CD8-positive, alpha-beta memory T cell (primary cell): ENCODE results near the gene MAST4. TPM values are rescaled to one million over a fixed set of nuclear protein-coding genes. Genes with fewer than 3 reads are reported as not detected.

ENCODE experiments used
- CTCF ChIA-PET: fragments of 350-600 bp; sonication (Branson Sonifier 250); formaldehyde crosslinking; loops from one replicate; lab custom pipeline; 2021; ENCODE audit warnings: antibody characterized with exemption; lab: Charles Lee
- POLR2A ChIA-PET: fragments of 350-600 bp; sonication (Branson Sonifier 250); formaldehyde crosslinking; loops from one replicate; lab custom pipeline; 2021; ENCODE audit warnings: antibody characterized with exemption; lab: Charles Lee
- DNase-seq, 5 donors: peaks; one replicate each; pipeline versions ENCODE4 v3.0.0 to v3.0.0-alpha.2; 2020 to 2022; ENCODE audit warnings: mixed read lengths in 1 of 5
- H3K27ac ChIP-seq: one replicate; pipeline ENCODE4 v1.7.0; 2013; ENCODE audit warnings: low read depth, mild to moderate bottlenecking, low read length, moderate library complexity
- H3K27me3 ChIP-seq: 2 replicates; pipeline ENCODE4 v1.7.0; 2013; ENCODE audit warnings: low read length, mild to moderate bottlenecking; ENCODE audit not compliant: insufficient read depth, poor library complexity, severe bottlenecking
- H3K36me3 ChIP-seq: 2 replicates; pipeline ENCODE4 v1.7.0; 2013; ENCODE audit warnings: mild to moderate bottlenecking, low read length, moderate library complexity; ENCODE audit not compliant: insufficient read depth
- H3K4me1 ChIP-seq: 2 replicates; pipeline ENCODE4 v1.7.0; 2013; ENCODE audit warnings: mild to moderate bottlenecking, low read length, moderate library complexity; ENCODE audit not compliant: insufficient read depth
- H3K4me3 ChIP-seq: 2 replicates; pipeline ENCODE4 v1.7.0; 2013; ENCODE audit warnings: mild to moderate bottlenecking, low read length
- H3K9me3 ChIP-seq: 2 replicates; pipeline ENCODE4 v1.7.0; 2013; ENCODE audit warnings: mild to moderate bottlenecking, low read length
- H3K27ac Mint-ChIP-seq, 8 donors: one replicate each; pipeline ENCODE4 v1.8.0; 2020 to 2021; ENCODE audit warnings: mixed read lengths in 8 of 8, mild to moderate bottlenecking in 6 of 8, inconsistent platforms in 3 of 8, moderate library complexity in 3 of 8
- H3K27me3 Mint-ChIP-seq, 2 donors: one replicate each; pipeline ENCODE4 v1.8.0; 2020 to 2021; ENCODE audit warnings: mixed read lengths in 2 of 2, mild to moderate bottlenecking in 1 of 2, moderate library complexity in 1 of 2
- H3K36me3 Mint-ChIP-seq, 3 donors: one replicate each; pipeline ENCODE4 v1.8.0; 2020 to 2021; ENCODE audit warnings: mixed read lengths in 3 of 3, inconsistent platforms in 1 of 3, mild to moderate bottlenecking in 1 of 3
- H3K4me1 Mint-ChIP-seq, 3 donors: one replicate each; pipeline ENCODE4 v1.8.0; 2020 to 2021; ENCODE audit warnings: mixed read lengths in 3 of 3, inconsistent platforms in 1 of 3, mild to moderate bottlenecking in 1 of 3
- H3K4me3 Mint-ChIP-seq, 7 donors: one replicate each; pipeline ENCODE4 v1.8.0; 2020 to 2021; ENCODE audit warnings: mixed read lengths in 7 of 7, mild to moderate bottlenecking in 6 of 7, moderate library complexity in 4 of 7, inconsistent platforms in 2 of 7
- H3K9me3 Mint-ChIP-seq, 5 donors: one replicate each; pipeline ENCODE4 v1.8.0; 2020 to 2022; ENCODE audit warnings: mixed read lengths in 5 of 5, mild to moderate bottlenecking in 3 of 5, moderate library complexity in 2 of 5, inconsistent platforms in 1 of 5
- polyA plus RNA-seq: library from polyadenylated mRNA; unstranded; fragments of 300-500 nt; fragmentation: Illumina TruSeq; gene quantifications from one replicate; pipeline ENCODE4 v1.2.3, GENCODE V29; 2021
- total RNA-seq, 2 experiments: library from RNA; stranded (reverse); gene quantifications; one replicate each; pipeline ENCODE4 v1.2.3, GENCODE V29; 2021

The MAST4 gene
- total and polyA plus RNA-seq, 3 experiments from 2014 or later, result 5.0 to 7.2 (median 6.5) TPM

DNA sequence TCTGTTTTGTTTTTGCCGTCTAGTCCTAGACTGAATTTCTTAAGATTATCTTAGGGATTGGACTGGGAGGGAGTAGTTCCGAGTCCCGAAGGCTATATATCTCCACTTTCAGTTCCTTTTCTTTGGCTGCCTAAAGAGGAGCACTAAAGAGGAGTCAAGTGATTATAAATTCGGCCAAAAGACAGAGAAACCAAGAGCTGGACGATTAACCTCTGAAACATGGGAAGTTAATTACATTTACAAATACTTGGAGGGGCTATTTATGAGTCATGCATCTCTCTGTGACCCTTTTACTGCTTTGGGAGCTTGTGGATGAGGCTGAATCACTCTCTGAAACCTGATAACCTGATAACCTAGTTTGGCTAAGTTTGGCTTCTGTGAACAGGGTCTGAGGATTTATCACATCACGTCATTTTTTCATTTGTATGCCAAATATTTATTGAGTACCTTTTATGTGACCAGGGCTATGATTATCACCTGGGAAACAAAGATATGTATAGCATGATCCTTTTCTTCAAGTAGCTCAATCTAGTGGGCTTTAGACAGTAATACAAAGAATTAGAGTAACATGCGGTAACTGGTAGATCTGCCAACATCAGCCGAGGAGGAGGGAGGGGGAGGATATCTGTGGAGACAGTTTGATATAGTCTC lies 419.5 kb downstream of the MAST4 start:
- POLR2A ChIA-PET, result no interaction called here

DNA sequence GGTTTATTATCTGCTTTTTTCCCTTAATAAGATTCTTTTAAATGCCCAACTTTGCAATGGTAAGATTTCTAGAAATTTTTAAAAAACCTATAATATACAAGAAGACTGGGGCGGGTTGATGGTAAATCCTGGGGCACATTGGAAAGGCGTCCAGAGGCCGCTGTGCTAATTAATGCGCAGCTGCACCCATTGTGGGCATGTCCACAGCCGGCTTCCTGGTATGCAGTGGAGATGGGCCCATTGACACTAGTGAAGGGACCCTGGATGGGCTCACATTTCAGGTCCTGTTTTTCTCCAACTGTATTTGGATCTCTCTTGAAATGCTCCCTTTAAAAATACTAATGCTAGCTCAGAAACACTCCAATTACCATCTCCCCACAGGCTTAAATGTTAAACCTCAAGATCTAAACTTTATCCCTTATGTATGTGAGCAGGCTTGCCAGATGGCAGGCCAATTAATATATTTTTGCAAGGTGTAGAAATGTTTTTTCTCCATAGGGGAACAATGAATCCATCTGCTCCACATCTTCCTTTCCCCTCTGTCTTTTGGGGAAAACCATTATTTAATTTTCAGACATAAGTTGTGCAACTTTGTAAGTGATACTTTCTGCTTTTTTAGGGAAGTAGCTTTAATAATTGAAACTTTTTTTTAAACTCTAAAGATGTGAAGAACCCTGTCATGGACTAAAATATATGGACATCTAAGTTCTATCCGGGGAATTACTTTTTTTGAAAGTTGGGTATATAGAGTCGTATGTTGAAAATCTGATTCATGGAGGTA lies 423.1 kb downstream of the MAST4 start:
- Histone ChIP-seq H3K9me3 (no peaks in the 10 kb centered on the region), H3K36me3 (no peaks in the 10 kb centered on the region), H3K27ac (no peak overlapping the region), H3K4me1 (peaks cover 4% of the 10 kb centered on the region), H3K27me3 (no peaks in the 10 kb centered on the region), H3K4me3 (no peak overlapping the region)
- no peak for DNase-seq
- Mint-ChIP-seq H3K36me3 (no peaks in the 10 kb centered on the region), H3K27ac (no peak overlapping the region), H3K4me1 (peaks cover 2 to 8% (median 7%) of the 10 kb centered on the region in 3 donors), H3K4me3 (no peak overlapping the region), H3K27me3 (no peaks in the 10 kb centered on the region), H3K9me3 (no peaks in the 10 kb centered on the region)
- POLR2A ChIA-PET, result no interaction called here
- CTCF ChIA-PET, result no interaction called here

More for the DNA sequence above, 419.5 kb downstream of the MAST4 start:
- Histone ChIP-seq H3K9me3 (no peaks in the 10 kb centered on the region), H3K4me3 (no peak overlapping the region), H3K36me3 (no peaks in the 10 kb centered on the region), H3K27me3 (no peaks in the 10 kb centered on the region), H3K27ac (no peak overlapping the region), H3K4me1 (peaks cover 4% of the 10 kb centered on the region)
- no peak overlapping the region for H3K4me3 Mint-ChIP-seq
- H3K36me3 Mint-ChIP-seq, result peaks cover 0 to 7% (median 0%) of the 10 kb centered on the region in 3 donors
- H3K4me1 Mint-ChIP-seq, result peaks cover 2 to 25% (median 7%) of the 10 kb centered on the region in 3 donors
- CTCF ChIA-PET, result interaction anchor here (1.0 to 1.8 kb wide), 2 partner anchors 11 to 28 kb away, joined by 3 to 4 read pairs; no protein-coding TSS in a partner anchor
- no peak for DNase-seq
- H3K9me3 Mint-ChIP-seq, result no peaks in the 10 kb centered on the region
- H3K27me3 Mint-ChIP-seq, result no peaks in the 10 kb centered on the region
- H3K27ac Mint-ChIP-seq, result no peak overlapping the region

DNA sequence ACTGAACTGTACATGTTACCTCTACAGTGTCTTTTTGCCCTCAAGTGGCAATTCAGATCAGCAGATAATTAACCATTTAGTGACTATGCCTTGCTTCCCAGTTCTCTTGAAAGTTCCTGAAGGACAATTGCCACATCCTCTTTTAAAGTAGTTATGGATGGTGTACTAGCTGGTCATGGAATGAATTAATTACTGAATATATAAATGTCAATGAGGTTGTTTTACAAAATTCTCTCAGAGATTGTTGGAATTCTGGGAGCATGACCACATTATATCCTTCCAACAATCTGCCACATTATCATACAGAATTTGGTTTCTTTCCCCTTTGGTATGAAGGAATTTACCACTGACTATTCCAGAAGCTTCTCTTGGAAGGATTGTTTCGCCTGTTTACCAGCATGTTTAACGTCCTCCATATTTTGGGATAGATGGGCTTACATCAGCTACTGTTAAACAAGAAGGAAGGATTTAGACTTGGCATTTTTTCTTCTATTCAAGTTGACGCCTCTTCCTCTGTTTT lies 424.0 kb downstream of the MAST4 start:
- H3K9me3 ChIP-seq, result no peaks in the 10 kb centered on the region
- H3K36me3 ChIP-seq, result no peaks in the 10 kb centered on the region
- no peaks in the 10 kb centered on the region for H3K4me1 ChIP-seq
- no peak overlapping the region for H3K4me3 Mint-ChIP-seq
- no peak overlapping the region for H3K27ac ChIP-seq
- no peak overlapping the region for H3K4me3 ChIP-seq
- DNase-seq, result no peak
- no peaks in the 10 kb centered on the region for H3K9me3 Mint-ChIP-seq
- ChIA-PET CTCF (no interaction called here), POLR2A (no interaction called here)
- no peak overlapping the region for H3K27ac Mint-ChIP-seq
- H3K27me3 Mint-ChIP-seq, result no peaks in the 10 kb centered on the region
- H3K27me3 ChIP-seq, result no peaks in the 10 kb centered on the region
- no peaks in the 10 kb centered on the region for H3K4me1 Mint-ChIP-seq
- H3K36me3 Mint-ChIP-seq, result peaks cover 0 to 1% (median 0%) of the 10 kb centered on the region in 3 donors

DNA sequence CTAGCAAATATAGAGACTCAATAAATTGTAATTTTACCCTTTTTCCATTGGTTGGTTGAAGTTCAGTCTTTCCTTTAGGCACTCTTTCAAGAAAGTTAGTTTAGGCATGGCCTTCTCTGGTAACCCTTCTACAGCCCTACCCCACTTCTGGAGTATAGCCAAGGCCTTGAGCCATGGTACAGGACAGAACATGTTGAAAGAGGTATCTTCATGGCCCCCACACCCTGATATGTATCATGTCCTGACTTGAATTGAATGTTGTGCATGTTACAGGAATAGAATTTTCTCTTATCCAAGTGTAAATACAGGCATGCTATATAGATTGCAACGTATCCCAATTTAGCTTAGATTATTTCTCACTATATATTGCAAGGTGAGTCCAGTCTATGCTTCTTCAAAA lies 424.8 kb downstream of the MAST4 start:
- Histone ChIP-seq H3K9me3 (no peaks in the 10 kb centered on the region), H3K4me3 (no peak overlapping the region), H3K27ac (no peak overlapping the region), H3K36me3 (no peaks in the 10 kb centered on the region), H3K4me1 (no peaks in the 10 kb centered on the region), H3K27me3 (no peaks in the 10 kb centered on the region)
- H3K9me3 Mint-ChIP-seq, result no peaks in the 10 kb centered on the region
- POLR2A ChIA-PET, result no interaction called here
- no peak for DNase-seq
- CTCF ChIA-PET, result no interaction called here
- no peak overlapping the region for H3K4me3 Mint-ChIP-seq
- H3K27ac Mint-ChIP-seq, result no peak overlapping the region
- no peaks in the 10 kb centered on the region for H3K4me1 Mint-ChIP-seq
- H3K36me3 Mint-ChIP-seq, result peaks cover 0 to 1% (median 0%) of the 10 kb centered on the region in 3 donors
- H3K27me3 Mint-ChIP-seq, result no peaks in the 10 kb centered on the region

DNA sequence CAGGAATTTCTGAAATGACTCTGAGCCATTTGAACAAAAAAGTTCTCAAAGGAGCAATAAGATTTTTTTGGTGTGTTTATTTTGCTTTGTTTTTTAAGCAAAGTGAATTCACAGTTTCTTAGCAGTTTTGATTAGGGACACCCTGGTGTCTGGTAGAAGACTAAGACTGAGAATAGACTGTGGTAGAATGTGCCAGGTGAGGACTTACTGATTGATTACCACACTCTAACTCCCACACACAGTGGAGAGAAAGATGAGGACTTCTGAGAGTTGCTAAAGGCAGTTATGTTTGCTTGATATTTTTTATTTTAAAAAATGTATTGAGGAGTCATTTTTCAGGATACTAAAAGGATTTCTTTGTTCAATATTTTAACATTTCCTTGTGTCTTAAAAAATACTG lies 425.3 kb downstream of the MAST4 start:
- H3K4me3 Mint-ChIP-seq, result no peak overlapping the region
- H3K36me3 Mint-ChIP-seq, result peaks cover 0 to 1% (median 0%) of the 10 kb centered on the region in 3 donors
- Histone ChIP-seq H3K9me3 (no peaks in the 10 kb centered on the region), H3K4me1 (no peaks in the 10 kb centered on the region), H3K27ac (no peak overlapping the region), H3K36me3 (no peaks in the 10 kb centered on the region), H3K4me3 (no peak overlapping the region), H3K27me3 (no peaks in the 10 kb centered on the region)
- ChIA-PET CTCF (no interaction called here), POLR2A (no interaction called here)
- no peaks in the 10 kb centered on the region for H3K27me3 Mint-ChIP-seq
- H3K27ac Mint-ChIP-seq, result no peak overlapping the region
- no peak for DNase-seq
- H3K4me1 Mint-ChIP-seq, result no peaks in the 10 kb centered on the region
- no peaks in the 10 kb centered on the region for H3K9me3 Mint-ChIP-seq

DNA sequence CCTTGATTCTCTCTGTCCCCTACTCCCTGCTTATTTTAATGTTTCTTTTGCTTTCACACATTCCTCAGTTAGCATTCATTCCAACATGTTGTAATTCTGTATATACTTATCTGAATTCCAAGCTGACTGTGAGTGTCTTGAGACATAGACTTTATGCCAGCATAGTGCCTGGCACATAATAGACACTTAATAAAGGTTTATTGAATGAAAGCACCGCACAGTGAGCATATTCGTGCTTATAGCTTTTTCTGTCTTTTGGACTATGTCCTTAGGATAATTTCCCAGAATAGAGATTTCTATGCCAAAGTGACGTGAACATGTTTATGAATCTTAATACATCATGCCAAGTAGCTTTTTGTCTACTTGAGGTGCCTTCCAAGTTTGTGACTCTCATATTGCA lies 425.8 kb downstream of the MAST4 start:
- H3K36me3 ChIP-seq, result no peaks in the 10 kb centered on the region
- H3K4me1 Mint-ChIP-seq, result no peaks in the 10 kb centered on the region
- H3K9me3 Mint-ChIP-seq, result no peaks in the 10 kb centered on the region
- H3K27ac Mint-ChIP-seq, result no peak overlapping the region
- no peaks in the 10 kb centered on the region for H3K27me3 Mint-ChIP-seq
- H3K4me1 ChIP-seq, result no peaks in the 10 kb centered on the region
- H3K4me3 Mint-ChIP-seq, result no peak overlapping the region
- H3K4me3 ChIP-seq, result no peak overlapping the region
- no peaks in the 10 kb centered on the region for H3K9me3 ChIP-seq
- no peak overlapping the region for H3K27ac ChIP-seq
- peaks cover 0 to 1% (median 0%) of the 10 kb centered on the region in 3 donors for H3K36me3 Mint-ChIP-seq
- CTCF ChIA-PET, result no interaction called here
- POLR2A ChIA-PET, result no interaction called here
- no peaks in the 10 kb centered on the region for H3K27me3 ChIP-seq
- DNase-seq, result no peak

DNA sequence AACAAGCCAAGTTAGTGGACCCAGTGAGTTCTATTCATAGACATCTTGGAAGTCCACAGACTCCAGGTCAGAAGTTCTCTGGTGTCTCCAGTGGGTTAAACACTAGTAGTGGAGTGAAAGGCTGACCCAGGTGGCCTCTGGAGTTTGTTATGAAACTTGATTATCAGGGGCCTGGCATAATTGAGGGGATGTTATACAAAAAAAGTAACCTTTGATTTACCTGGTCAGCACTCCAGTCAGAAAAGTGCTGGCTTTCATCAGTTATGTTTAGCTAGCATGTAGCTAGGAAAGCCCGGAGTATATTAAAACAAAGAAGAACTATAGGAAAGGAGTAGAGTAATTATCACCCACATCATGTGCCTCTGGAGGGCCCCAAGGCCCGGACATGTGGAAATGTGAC lies 429.3 kb downstream of the MAST4 start:
- no peaks in the 10 kb centered on the region for H3K27me3 Mint-ChIP-seq
- Histone ChIP-seq H3K4me3 (no peak overlapping the region), H3K27ac (no peak overlapping the region), H3K36me3 (no peaks in the 10 kb centered on the region), H3K27me3 (no peaks in the 10 kb centered on the region), H3K4me1 (no peaks in the 10 kb centered on the region), H3K9me3 (no peaks in the 10 kb centered on the region)
- no peaks in the 10 kb centered on the region for H3K9me3 Mint-ChIP-seq
- H3K4me3 Mint-ChIP-seq, result no peak overlapping the region
- CTCF ChIA-PET, result no interaction called here
- peaks cover 0 to 5% (median 1%) of the 10 kb centered on the region in 3 donors for H3K36me3 Mint-ChIP-seq
- DNase-seq, result no peak
- H3K27ac Mint-ChIP-seq, result no peak overlapping the region
- peaks cover 0 to 14% (median 4%) of the 10 kb centered on the region in 3 donors for H3K4me1 Mint-ChIP-seq
- POLR2A ChIA-PET, result no interaction called here

DNA sequence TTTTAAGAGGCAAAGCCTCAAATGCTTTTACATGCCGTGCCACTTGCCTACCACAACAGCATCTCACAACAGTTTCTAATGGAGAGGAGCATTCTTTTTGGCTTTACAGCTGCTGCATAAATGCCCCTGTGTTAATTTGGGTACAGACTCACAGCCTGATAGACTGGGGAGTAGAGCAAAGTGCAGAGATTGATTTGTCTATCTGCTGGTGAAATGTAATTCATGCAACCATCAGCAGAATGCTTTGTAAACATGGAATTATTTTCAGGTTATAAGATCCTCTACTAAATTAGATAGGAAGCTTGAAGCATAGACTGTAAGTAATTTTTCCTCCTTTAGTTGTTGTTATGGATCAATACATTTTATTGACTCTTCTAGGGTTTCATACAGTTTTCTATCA lies 430.1 kb downstream of the MAST4 start:
- CTCF ChIA-PET, result no interaction called here
- H3K27me3 Mint-ChIP-seq, result no peaks in the 10 kb centered on the region
- no peaks in the 10 kb centered on the region for H3K9me3 Mint-ChIP-seq
- no peaks in the 10 kb centered on the region for H3K36me3 ChIP-seq
- H3K4me1 ChIP-seq, result no peaks in the 10 kb centered on the region
- peaks cover 0 to 5% (median 1%) of the 10 kb centered on the region in 3 donors for H3K36me3 Mint-ChIP-seq
- no peak overlapping the region for H3K27ac Mint-ChIP-seq
- H3K4me3 Mint-ChIP-seq, result no peak overlapping the region
- H3K4me3 ChIP-seq, result no peak overlapping the region
- H3K9me3 ChIP-seq, result no peaks in the 10 kb centered on the region
- peaks cover 7 to 19% (median 8%) of the 10 kb centered on the region in 3 donors for H3K4me1 Mint-ChIP-seq
- no peak for DNase-seq
- H3K27me3 ChIP-seq, result no peaks in the 10 kb centered on the region
- POLR2A ChIA-PET, result no interaction called here
- H3K27ac ChIP-seq, result no peak overlapping the region
